B cell (primary cell): ENCODE data around the gene CDK5R2. TPM values are rescaled to one million over a fixed set of nuclear protein-coding genes. Genes with fewer than 3 reads are reported as not detected.

ENCODE experiments used
- ATAC-seq: fragments of 200-7000 bp; cut with Tn5 transposase; one replicate; pipeline ENCODE4 v1.10.0; 2021; ENCODE audit warnings: low read depth, mild to moderate bottlenecking, moderate number of reproducible peaks, moderate library complexity
- CTCF ChIA-PET: fragments of 350-600 bp; sonication (Branson Sonifier 250); formaldehyde crosslinking; loops from one replicate; lab custom pipeline; 2021; ENCODE audit warnings: antibody characterized with exemption, inconsistent platforms; lab: Charles Lee
- POLR2A ChIA-PET: fragments of 350-600 bp; sonication (Branson Sonifier 250); formaldehyde crosslinking; loops from one replicate; lab custom pipeline; 2021; ENCODE audit warnings: antibody characterized with exemption; lab: Charles Lee
- DNase-seq: peaks from one replicate; pipeline ENCODE4 v3.0.0; 2013
- H2AFZ ChIP-seq: 2 replicates; pipeline ENCODE4 v1.6.1; 2012; ENCODE audit warnings: mild to moderate bottlenecking, low read depth, low read length; ENCODE audit not compliant: insufficient read depth, poor library complexity, severe bottlenecking
- H3K27ac ChIP-seq, 2 donors: 1 replicate in 1 of 2; 2 replicates in 1 of 2; pipeline ENCODE4 v1.5.1; 2012 to 2013; ENCODE audit warnings: low read length in 2 of 2, mild to moderate bottlenecking in 2 of 2, moderate library complexity in 1 of 2
- H3K27me3 ChIP-seq, 4 experiments: fragments of 200-600 bp in 1 of 4; sonication (generic) in 1 of 4; replicated peaks in 1 of 4; 1 replicate in 2 of 4; 2 replicates in 2 of 4; pipeline versions ENCODE4 v1.6.1 to v1.7.0; 2013 to 2016; ENCODE audit warnings: low read length in 3 of 4, mild to moderate bottlenecking in 2 of 4, mixed read lengths in 1 of 4, moderate library complexity in 1 of 4; ENCODE audit not compliant: insufficient read depth in 4 of 4, control insufficient read depth in 3 of 4; ENCODE audit errors: control extremely low read depth in 1 of 4
- H3K36me3 ChIP-seq, 2 experiments: replicated peaks in 1 of 2; 1 replicate in 1 of 2; 2 replicates in 1 of 2; pipeline versions ENCODE4 v1.6.1 to v1.7.1; 2013; ENCODE audit warnings: low read length in 1 of 2; ENCODE audit not compliant: insufficient read depth in 2 of 2, control insufficient read depth in 1 of 2; ENCODE audit errors: control extremely low read depth in 1 of 2, extremely low read depth in 1 of 2
- H3K4me1 ChIP-seq, 2 donors: fragments of 200-600 bp in 1 of 2; sonication (generic) in 1 of 2; 1 replicate in 1 of 2; 2 replicates in 1 of 2; pipeline versions ENCODE4 v1.5.1 to v1.6.1; 2013 to 2017; ENCODE audit warnings: low read length in 2 of 2; ENCODE audit not compliant: control insufficient read depth in 2 of 2, insufficient read depth in 2 of 2
- H3K4me2 ChIP-seq: replicated peaks from 2 replicates; pipeline ENCODE3; 2012; ENCODE audit warnings: mild to moderate bottlenecking, low read depth, low read length; ENCODE audit not compliant: poor library complexity, severe bottlenecking
- H3K4me3 ChIP-seq, 5 experiments: fragments of 200-600 bp in 1 of 5; sonication (generic) in 1 of 5; 1 replicate in 3 of 5; 2 replicates in 2 of 5; pipeline versions ENCODE4 v1.5.1 to v1.7.0; 2011 to 2016; ENCODE audit warnings: low read length in 4 of 5, mild to moderate bottlenecking in 4 of 5, low read depth in 2 of 5, control low read depth in 1 of 5, moderate library complexity in 1 of 5; ENCODE audit not compliant: insufficient read depth in 1 of 5; ENCODE audit errors: control extremely low read depth in 1 of 5, extremely low read depth in 1 of 5
- H3K79me2 ChIP-seq: fragments of 200-600 bp; sonication (generic); one replicate; pipeline ENCODE4 v1.6.0; 2016; ENCODE audit warnings: low read length; ENCODE audit not compliant: control insufficient read depth, insufficient read depth
- H3K9ac ChIP-seq: fragments of 200-600 bp; sonication (generic); 2 replicates; pipeline ENCODE4 v1.6.1; 2017; ENCODE audit warnings: mild to moderate bottlenecking, low read length, moderate library complexity
- H3K9me3 ChIP-seq, 3 donors: one replicate each; pipeline versions ENCODE4 v1.6.1 to v1.7.1; 2013; ENCODE audit warnings: low read length in 2 of 3; ENCODE audit not compliant: control insufficient read depth in 2 of 3, insufficient read depth in 1 of 3; ENCODE audit errors: control extremely low read depth in 1 of 3
- H4K20me1 ChIP-seq: 2 replicates; pipeline ENCODE4 v1.6.0; 2012; ENCODE audit warnings: mild to moderate bottlenecking, low read length; ENCODE audit not compliant: insufficient read depth, control insufficient read depth, poor library complexity, severe bottlenecking
- H3K27ac Mint-ChIP-seq: one replicate; pipeline ENCODE4 v1.8.0; 2021; ENCODE audit warnings: mixed read lengths
- H3K27me3 Mint-ChIP-seq: one replicate; pipeline ENCODE4 v1.8.0; 2021; ENCODE audit warnings: mixed read lengths
- H3K4me1 Mint-ChIP-seq: one replicate; pipeline ENCODE4 v1.8.0; 2021; ENCODE audit warnings: mixed read lengths
- H3K4me3 Mint-ChIP-seq: one replicate; pipeline ENCODE4 v1.8.0; 2021; ENCODE audit warnings: mixed read lengths
- H3K9me3 Mint-ChIP-seq: one replicate; pipeline ENCODE4 v1.8.0; 2022; ENCODE audit warnings: mixed read lengths; ENCODE audit not compliant: insufficient read depth
- CTCF ChIP-seq: fragments of 200-600 bp; IDR thresholded peaks from one replicate; pipeline ENCODE4 v1.8.0; 2022; ENCODE audit warnings: antibody characterized with exemption, mild to moderate bottlenecking
- EZH2 ChIP-seq: IDR thresholded peaks from 2 replicates; pipeline ENCODE4 v1.6.1; 2012; ENCODE audit warnings: borderline replicate concordance, low read depth, mild to moderate bottlenecking, moderate library complexity, low read length; ENCODE audit not compliant: insufficient read depth, poor library complexity, severe bottlenecking
- WGBS: methylation state at CpG from one replicate; pipeline ENCODE4 v1.1.5; 2013; ENCODE audit warnings: missing lambda C conversion rate; ENCODE audit not compliant: insufficient coverage; 5-methylcytosine and 5-hydroxymethylcytosine counted together
- intact Hi-C: fragments of 100-400 bp; cut with micrococcal nuclease; formaldehyde crosslinking; loops from one replicate; pipeline ENCODE4 v1.10.0; 2022
- polyA plus RNA-seq: library from polyadenylated mRNA; depleted of rRNA; stranded (reverse); fragments of >200 nt; gene quantifications from 2 replicates; pipeline ENCODE4 v1.2.3, GENCODE V29; 2012
- total RNA-seq, 2 donors: library from RNA; stranded (reverse); fragments of 120-200 nt in 1 of 2; gene quantifications; 1 replicate in 1 of 2; 2 replicates in 1 of 2; pipeline versions ENCODE4 v1.2.3 to v1.2.4, GENCODE V29; 2013 to 2022

The CDK5R2 gene
- total and polyA plus RNA-seq, 2 donors (not counting 1 experiment from before 2014, with no cell fraction given), result not detected

DNA sequence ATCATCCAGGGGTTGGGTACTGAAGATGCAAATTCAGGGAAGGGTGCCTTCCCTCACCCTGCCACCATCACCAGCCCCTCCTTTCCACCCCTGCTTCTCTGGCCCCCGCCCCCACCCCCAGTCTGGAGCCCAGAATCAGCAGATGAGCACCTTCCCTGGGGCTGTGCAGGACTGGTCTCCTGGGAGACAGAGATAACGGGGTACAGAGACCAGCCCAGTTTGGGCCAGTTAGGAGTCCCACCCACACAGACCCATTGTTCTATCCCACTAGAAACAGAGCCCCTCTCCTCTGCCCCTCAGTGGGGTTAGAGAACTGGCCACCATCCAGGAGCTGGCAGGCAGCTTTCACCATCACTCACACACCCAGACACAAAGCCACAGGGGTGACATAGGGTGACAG, 38.3 kb downstream of the CDK5R2 start:
- H3K79me2 ChIP-seq, result no peaks in the 10 kb centered on the region
- TF ChIP-seq EZH2, result no peak
- no peak for TF ChIP-seq CTCF
- ChIA-PET CTCF (interaction anchor here (1.2 kb wide), 2 partner anchors 11 to 18 kb away, joined by 3 to 4 read pairs; no protein-coding TSS in a partner anchor), POLR2A (no interaction called here)
- no peak overlapping the region for H2AFZ ChIP-seq
- Mint-ChIP-seq H3K9me3 (no peaks in the 10 kb centered on the region), H3K4me3 (no peak overlapping the region), H3K4me1 (peaks cover 25% of the 10 kb centered on the region), H3K27ac (no peak overlapping the region), H3K27me3 (peaks cover 50% of the 10 kb centered on the region)
- no peak for DNase-seq
- H3K4me3 ChIP-seq, result no peak overlapping the region
- no peak overlapping the region for H3K27ac ChIP-seq
- H3K4me1 ChIP-seq, result peaks cover 42 to 59% of the 10 kb centered on the region in 2 donors
- peaks cover 0 to 31% (median 0%) of the 10 kb centered on the region in 3 donors for H3K9me3 ChIP-seq
- H3K4me2 ChIP-seq, result no peak overlapping the region
- H3K36me3 ChIP-seq, result no peaks in the 10 kb centered on the region
- H3K9ac ChIP-seq, result no peak overlapping the region
- WGBS, result 0% methylated on average over 1 of the region's 2 CpGs
- peaks cover 0 to 90% (median 51%) of the 10 kb centered on the region in 4 experiments for H3K27me3 ChIP-seq
- intact Hi-C loops, result loop anchor here (10.0 kb wide), 1 partner anchor 57 kb away; no protein-coding TSS in a partner anchor
- H4K20me1 ChIP-seq, result no peaks in the 10 kb centered on the region
- no peak for ATAC-seq

DNA sequence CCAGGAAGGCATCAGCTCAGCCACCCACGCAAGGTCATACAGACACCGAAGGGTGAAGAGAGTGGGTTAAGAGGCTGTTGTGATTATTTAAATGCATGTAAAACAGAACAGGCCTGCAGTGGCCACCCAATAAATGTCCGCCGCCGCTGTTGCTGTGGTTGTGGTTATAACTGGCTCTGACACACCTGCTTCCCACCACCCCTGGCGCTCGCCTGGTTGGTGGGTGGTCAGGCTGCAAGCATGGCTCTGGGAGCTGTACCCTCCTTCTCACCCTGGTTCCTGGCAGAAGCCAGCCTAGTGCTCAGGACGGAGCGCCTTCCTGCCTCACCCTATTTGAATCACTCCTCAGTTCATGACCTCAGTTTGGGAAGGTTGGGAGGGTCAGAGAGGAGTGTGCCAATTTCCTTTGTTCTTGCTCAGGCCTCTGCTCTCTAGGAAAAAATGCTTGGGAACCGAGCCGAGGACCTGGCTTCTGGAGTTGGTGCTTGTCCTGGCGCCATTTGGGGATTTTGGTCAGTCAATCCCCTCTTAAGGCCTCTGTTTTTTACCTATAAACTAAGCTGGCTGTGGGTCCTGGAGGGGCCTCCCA, 39.0 kb downstream of the CDK5R2 start:
- H4K20me1 ChIP-seq, result no peaks in the 10 kb centered on the region
- no peak overlapping the region for H3K27ac ChIP-seq
- H3K9ac ChIP-seq, result no peak overlapping the region
- ChIA-PET CTCF (interaction anchor here (1.2 kb wide), 2 partner anchors 10 to 19 kb away, joined by 3 to 4 read pairs; no protein-coding TSS in a partner anchor), POLR2A (no interaction called here)
- peaks cover 55% of the 10 kb centered on the region for H3K27me3 Mint-ChIP-seq
- H3K4me3 ChIP-seq, result no peak overlapping the region
- peaks cover 42 to 59% of the 10 kb centered on the region in 2 donors for H3K4me1 ChIP-seq
- no peak for TF ChIP-seq EZH2
- H3K4me2 ChIP-seq, result no peak overlapping the region
- DNase-seq (no peak), ATAC-seq (no peak)
- peaks cover 0 to 35% (median 0%) of the 10 kb centered on the region in 3 donors for H3K9me3 ChIP-seq
- H3K9me3 Mint-ChIP-seq, result no peaks in the 10 kb centered on the region
- 44% methylated on average over 3 of the region's 12 CpGs for WGBS
- H3K4me1 Mint-ChIP-seq, result peaks cover 29% of the 10 kb centered on the region
- H3K4me3 Mint-ChIP-seq, result no peak overlapping the region
- H3K79me2 ChIP-seq, result no peaks in the 10 kb centered on the region
- no peak overlapping the region for H2AFZ ChIP-seq
- no peaks in the 10 kb centered on the region for H3K36me3 ChIP-seq
- H3K27me3 ChIP-seq, result peaks cover 0 to 90% (median 54%) of the 10 kb centered on the region in 4 experiments
- intact Hi-C loops, result loop anchor here (10.0 kb wide), 1 partner anchor 56 kb away; no protein-coding TSS in a partner anchor
- H3K27ac Mint-ChIP-seq, result no peak overlapping the region
